ENCODE results near the gene SPATA21. TPM values are rescaled to one million over a fixed set of nuclear protein-coding genes. Genes with fewer than 3 reads are reported as not detected.
"Not testable (repeated sequence)": the region's sequence is repeated elsewhere in the genome, so short reads cannot be mapped to it uniquely, and the experiment has no call there.

SPATA21 gene
- total RNA-seq, 2 donors from 2014 or later = not detected

- Mint-ChIP-seq H3K36me3 (ENCODE audit: low read depth) (no peaks in the 10 kb centered on the region), H3K4me1 (peaks cover 12% of the 10 kb centered on the region), H3K27me3 (no peaks in the 10 kb centered on the region), H3K4me3 (no peak overlapping the region), H3K27ac (no peak overlapping the region)
- no peak for DNase-seq
- ATAC-seq = no peak
- no peaks in the 10 kb centered on the region for H3K9me3 ChIP-seq (ENCODE audit: control insufficient read depth, low read length, poor library complexity, severe bottlenecking)
Observed at GRCh38 chr1:16464917-16465625, 27.8 kb upstream of the SPATA21 start.

- no peak for ATAC-seq
Observed at GRCh38 chr1:16462773-16463330, 25.6 kb upstream of the SPATA21 start.

GRCh38 chr1:16461681-16462080, 24.5 kb upstream of the SPATA21 start:
- Mint-ChIP-seq H3K4me1 (peaks cover 4% of the 10 kb centered on the region), H3K27ac (peak overlapping the region; percentile 68), H3K4me3 (no peak overlapping the region), H3K36me3 (ENCODE audit: low read depth) (no peaks in the 10 kb centered on the region), H3K27me3 (no peaks in the 10 kb centered on the region)
- no peak for DNase-seq
- no peak for ATAC-seq
- H3K9me3 ChIP-seq (ENCODE audit: control insufficient read depth, low read length, poor library complexity, severe bottlenecking) = no peaks in the 10 kb centered on the region

More at GRCh38 chr1:16462773-16463330, 25.6 kb upstream of the SPATA21 start:
- no peaks in the 10 kb centered on the region for H3K9me3 ChIP-seq (ENCODE audit: control insufficient read depth, low read length, poor library complexity, severe bottlenecking)
- Mint-ChIP-seq H3K27me3 (no peaks in the 10 kb centered on the region), H3K4me1 (peaks cover 10% of the 10 kb centered on the region), H3K27ac (no peak overlapping the region), H3K36me3 (ENCODE audit: low read depth) (no peaks in the 10 kb centered on the region), H3K4me3 (no peak overlapping the region)
- no peak for DNase-seq

DNA sequence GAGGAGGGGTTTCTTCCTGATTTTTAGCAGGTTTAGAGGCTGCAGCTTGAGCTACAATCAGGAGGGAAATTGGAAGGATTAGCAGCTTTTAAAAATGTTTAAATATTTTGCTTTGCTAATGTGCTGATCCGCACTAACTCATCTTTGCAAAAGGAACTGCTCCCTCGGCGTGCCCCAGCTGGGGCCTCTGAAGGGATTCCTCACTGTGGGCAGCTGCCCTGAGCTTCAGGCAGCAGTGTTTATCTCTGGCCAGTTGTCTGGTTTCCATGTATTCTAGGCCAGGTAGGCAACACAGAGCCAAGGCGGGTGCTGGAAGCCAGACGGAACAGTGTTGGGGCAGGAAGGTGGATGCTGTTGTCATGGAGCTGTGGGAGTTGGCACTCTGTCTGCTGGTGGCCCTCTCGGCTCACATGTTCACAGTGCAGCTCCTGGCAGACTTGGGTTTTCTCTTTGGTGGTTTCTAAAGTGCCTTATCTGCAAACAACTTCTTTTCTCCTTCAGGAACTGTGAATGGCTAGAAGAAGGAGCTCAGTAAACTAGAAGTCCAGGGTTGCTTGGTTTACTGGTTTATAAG, 22.2 kb upstream of the SPATA21 start:
- no peak for ATAC-seq
- H3K27ac Mint-ChIP-seq = no peak overlapping the region
- no peaks in the 10 kb centered on the region for H3K9me3 ChIP-seq (ENCODE audit: control insufficient read depth, low read length, poor library complexity, severe bottlenecking)
- H3K36me3 Mint-ChIP-seq (ENCODE audit: low read depth) = no peaks in the 10 kb centered on the region
- H3K4me3 Mint-ChIP-seq = no peak overlapping the region
- H3K4me1 Mint-ChIP-seq = no peaks in the 10 kb centered on the region
- H3K27me3 Mint-ChIP-seq = no peaks in the 10 kb centered on the region
- DNase-seq = no peak

DNA sequence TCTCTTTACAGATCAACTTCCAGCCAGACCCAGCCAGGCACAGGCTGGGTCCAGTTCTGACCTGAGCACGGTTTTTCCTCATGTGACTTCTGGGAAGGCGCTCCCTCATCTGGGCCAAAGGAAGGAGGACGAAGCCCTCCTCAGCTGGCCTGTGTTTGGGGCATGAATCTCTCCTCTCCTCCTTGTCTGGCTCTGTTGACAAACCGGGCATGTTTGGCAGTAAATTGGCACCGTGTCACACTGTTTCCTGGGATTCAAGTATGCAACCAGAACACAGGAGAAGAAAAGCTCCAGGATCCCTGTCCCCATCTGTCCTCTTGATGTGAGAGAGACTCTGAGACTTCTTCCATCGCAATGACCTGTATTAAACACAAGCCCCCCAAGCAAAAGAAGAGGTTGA, 21.6 kb upstream of the SPATA21 start:
- Mint-ChIP-seq H3K4me3 (no peak overlapping the region), H3K4me1 (no peaks in the 10 kb centered on the region), H3K27ac (no peak overlapping the region), H3K27me3 (no peaks in the 10 kb centered on the region), H3K36me3 (ENCODE audit: low read depth) (no peaks in the 10 kb centered on the region)
- H3K9me3 ChIP-seq (ENCODE audit: control insufficient read depth, low read length, poor library complexity, severe bottlenecking) = no peaks in the 10 kb centered on the region
- ATAC-seq (no peak), DNase-seq (no peak)

- not testable (repeated sequence) for H3K27me3 Mint-ChIP-seq; DNase-seq; H3K4me3 Mint-ChIP-seq; H3K4me1 Mint-ChIP-seq; H3K9me3 ChIP-seq (ENCODE audit: control insufficient read depth, low read length, poor library complexity, severe bottlenecking); ATAC-seq; H3K36me3 Mint-ChIP-seq (ENCODE audit: low read depth); H3K27ac Mint-ChIP-seq
Observed at GRCh38 chr1:16456151-16456550, 18.9 kb upstream of the SPATA21 start.

- not testable (repeated sequence) for DNase-seq; H3K27ac Mint-ChIP-seq; ATAC-seq; H3K9me3 ChIP-seq (ENCODE audit: control insufficient read depth, low read length, poor library complexity, severe bottlenecking); H3K36me3 Mint-ChIP-seq (ENCODE audit: low read depth); H3K4me3 Mint-ChIP-seq; H3K27me3 Mint-ChIP-seq
- peaks cover 12% of the 10 kb centered on the region for H3K4me1 Mint-ChIP-seq
Observed at GRCh38 chr1:16454909-16455308, 17.7 kb upstream of the SPATA21 start.

- H3K4me3 Mint-ChIP-seq = no peak overlapping the region
- no peak for ATAC-seq
Observed at GRCh38 chr1:16451841-16452528, 14.8 kb upstream of the SPATA21 start.

GRCh38 chr1:16450863-16451481, 13.7 kb upstream of the SPATA21 start:
- ATAC-seq (no peak), DNase-seq (no peak)
- peaks cover 23% of the 10 kb centered on the region for H3K4me1 Mint-ChIP-seq
- no peak overlapping the region for H3K4me3 Mint-ChIP-seq
- H3K27me3 Mint-ChIP-seq = no peaks in the 10 kb centered on the region
- H3K27ac Mint-ChIP-seq = no peak overlapping the region
- H3K36me3 Mint-ChIP-seq (ENCODE audit: low read depth) = peaks cover 7% of the 10 kb centered on the region
- no peaks in the 10 kb centered on the region for H3K9me3 ChIP-seq (ENCODE audit: control insufficient read depth, low read length, poor library complexity, severe bottlenecking)

More at GRCh38 chr1:16451841-16452528, 14.8 kb upstream of the SPATA21 start:
- DNase-seq = no peak
- peak overlapping the region; percentile 62 for H3K27ac Mint-ChIP-seq
- H3K9me3 ChIP-seq (ENCODE audit: control insufficient read depth, low read length, poor library complexity, severe bottlenecking) = no peaks in the 10 kb centered on the region
- peaks cover 23% of the 10 kb centered on the region for H3K4me1 Mint-ChIP-seq
- H3K27me3 Mint-ChIP-seq = no peaks in the 10 kb centered on the region
- peaks cover 7% of the 10 kb centered on the region for H3K36me3 Mint-ChIP-seq (ENCODE audit: low read depth)

- no peak for ATAC-seq
Observed at GRCh38 chr1:16449666-16450065, 12.4 kb upstream of the SPATA21 start.

GRCh38 chr1:16449065-16449464, 11.8 kb upstream of the SPATA21 start:
- peaks cover 26% of the 10 kb centered on the region for H3K4me1 Mint-ChIP-seq
- DNase-seq = no peak
- ATAC-seq = no peak
- peak overlapping the region; percentile 71 for H3K27ac Mint-ChIP-seq
- H3K9me3 ChIP-seq (ENCODE audit: control insufficient read depth, low read length, poor library complexity, severe bottlenecking) = no peaks in the 10 kb centered on the region
- H3K4me3 Mint-ChIP-seq = no peak overlapping the region
- H3K36me3 Mint-ChIP-seq (ENCODE audit: low read depth) = peaks cover 7% of the 10 kb centered on the region
- H3K27me3 Mint-ChIP-seq = no peaks in the 10 kb centered on the region

More at GRCh38 chr1:16449666-16450065, 12.4 kb upstream of the SPATA21 start:
- peak overlapping the region; percentile 71 for H3K27ac Mint-ChIP-seq
- H3K27me3 Mint-ChIP-seq = no peaks in the 10 kb centered on the region
- no peaks in the 10 kb centered on the region for H3K9me3 ChIP-seq (ENCODE audit: control insufficient read depth, low read length, poor library complexity, severe bottlenecking)
- H3K4me1 Mint-ChIP-seq = peaks cover 23% of the 10 kb centered on the region
- DNase-seq = no peak
- H3K36me3 Mint-ChIP-seq (ENCODE audit: low read depth) = peaks cover 7% of the 10 kb centered on the region
- H3K4me3 Mint-ChIP-seq = no peak overlapping the region

DNA sequence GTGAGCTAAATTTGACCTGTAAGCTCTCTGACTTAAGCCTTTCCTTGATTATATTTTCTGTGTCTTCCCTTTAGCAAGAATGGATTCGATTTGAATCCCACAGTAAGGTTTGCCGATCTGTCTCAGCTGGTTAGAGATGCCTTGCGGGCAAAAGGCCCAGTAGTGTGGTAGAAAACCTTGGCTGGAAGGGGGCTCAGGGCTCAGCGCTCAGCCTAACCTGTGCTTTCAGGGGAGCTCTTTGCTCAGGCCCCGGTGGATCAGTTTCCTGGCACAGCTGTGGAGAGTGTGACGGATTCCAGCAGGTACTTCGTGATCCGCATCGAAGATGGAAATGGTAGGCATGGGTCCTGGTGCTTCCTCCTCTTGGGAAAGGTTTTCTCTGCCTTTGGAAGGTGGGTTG, 10.4 kb upstream of the SPATA21 start:
- no peak for ATAC-seq
- H3K27me3 Mint-ChIP-seq = no peaks in the 10 kb centered on the region
- H3K4me3 Mint-ChIP-seq = no peak overlapping the region
- H3K9me3 ChIP-seq (ENCODE audit: control insufficient read depth, low read length, poor library complexity, severe bottlenecking) = no peaks in the 10 kb centered on the region
- H3K36me3 Mint-ChIP-seq (ENCODE audit: low read depth) = peaks cover 7% of the 10 kb centered on the region
- no peak for DNase-seq
- peak overlapping the region; percentile 81 for H3K27ac Mint-ChIP-seq
- H3K4me1 Mint-ChIP-seq = peaks cover 33% of the 10 kb centered on the region

DNA sequence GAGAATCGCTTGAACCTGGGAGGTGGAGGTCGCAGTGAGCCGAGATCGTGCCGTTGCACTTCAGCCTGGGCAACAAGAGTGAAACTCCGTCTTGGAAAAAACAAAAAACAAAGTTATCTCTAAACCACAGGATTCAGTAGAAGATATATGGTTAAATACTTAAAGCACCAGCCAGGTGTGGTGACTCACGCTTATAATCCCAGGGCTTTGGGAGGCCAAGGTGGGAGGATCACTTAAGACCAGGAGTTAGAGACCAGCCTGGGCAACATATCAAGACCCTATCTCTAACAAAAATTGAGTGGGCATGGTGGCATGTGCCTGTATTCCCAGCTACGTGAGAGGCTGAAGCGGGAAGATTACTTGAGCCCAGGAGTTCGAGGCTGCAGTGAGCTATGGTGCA, 8.9 kb upstream of the SPATA21 start:
- Mint-ChIP-seq H3K36me3 (ENCODE audit: low read depth) (peaks cover 3% of the 10 kb centered on the region), H3K4me1 (peaks cover 29% of the 10 kb centered on the region), H3K27ac (no peak overlapping the region), H3K27me3 (no peaks in the 10 kb centered on the region), H3K4me3 (no peak overlapping the region)
- no peak for ATAC-seq
- no peaks in the 10 kb centered on the region for H3K9me3 ChIP-seq (ENCODE audit: control insufficient read depth, low read length, poor library complexity, severe bottlenecking)
- DNase-seq = no peak

Data from T-helper 17 cell (primary cell).